Activated naive CD8-positive, alpha-beta T cell treated with anti-CD3 and anti-CD28 coated beads, Interleukin-2, amount 10 ng/mL, durations not matched to agents 7 days and 5 days (primary cell): ENCODE results near the gene LHPP. TPM values are rescaled to one million over a fixed set of nuclear protein-coding genes. Genes with fewer than 3 reads are reported as not detected.

Experiments
- ATAC-seq: fragments of 150-1000 bp; cut with Tn5 transposase; one replicate; pipeline ENCODE4 v1.10.0; 2021; ENCODE audit warnings: low read depth, moderate library complexity
- POLR2A ChIA-PET: fragments of 350-600 bp; sonication (Branson Sonifier 250); formaldehyde crosslinking; loops from one replicate; lab custom pipeline; 2021; ENCODE audit warnings: antibody characterized with exemption; lab: Charles Lee
- DNase-seq: peaks from one replicate; pipeline ENCODE4 v3.0.0; 2021
- H3K27ac Mint-ChIP-seq: one replicate; pipeline ENCODE4 v1.8.0; 2022; ENCODE audit warnings: mild to moderate bottlenecking, mixed read lengths
- H3K27me3 Mint-ChIP-seq: one replicate; pipeline ENCODE4 v1.8.0; 2022; ENCODE audit warnings: mild to moderate bottlenecking, moderate library complexity, mixed read lengths
- H3K36me3 Mint-ChIP-seq: one replicate; pipeline ENCODE4 v1.8.0; 2021; ENCODE audit warnings: mild to moderate bottlenecking, mixed read lengths
- H3K4me1 Mint-ChIP-seq: one replicate; pipeline ENCODE4 v1.8.0; 2021; ENCODE audit warnings: mixed read lengths
- H3K4me3 Mint-ChIP-seq: one replicate; pipeline ENCODE4 v1.8.0; 2022; ENCODE audit warnings: mild to moderate bottlenecking, moderate library complexity, mixed read lengths
- H3K9me3 Mint-ChIP-seq: one replicate; pipeline ENCODE4 v1.8.0; 2021; ENCODE audit warnings: mixed read lengths
- total RNA-seq, 2 experiments: library from RNA; stranded (reverse); gene quantifications; one replicate each; pipeline ENCODE4 v1.2.3, GENCODE V29; 2021

LHPP gene
- total RNA-seq, 2 experiments from 2014 or later: 21.4 to 24.3 TPM

- H3K4me1 Mint-ChIP-seq: no peaks in the 10 kb centered on the region
- H3K27ac Mint-ChIP-seq: no peak overlapping the region
- H3K4me3 Mint-ChIP-seq: no peak overlapping the region
- H3K9me3 Mint-ChIP-seq: peaks cover 2% of the 10 kb centered on the region
- no peaks in the 10 kb centered on the region for H3K27me3 Mint-ChIP-seq
- peaks cover 2% of the 10 kb centered on the region for H3K36me3 Mint-ChIP-seq
- DNase-seq: no peak
- no peak for ATAC-seq
- POLR2A ChIA-PET: no interaction called here
Observed at GRCh38 chr10:124484031-124484430, 22.4 kb downstream of the LHPP start.

GRCh38 chr10:124484661-124485060 is 23.0 kb downstream of the LHPP start:
- POLR2A ChIA-PET: no interaction called here
- ATAC-seq (no peak), DNase-seq (no peak)
- Mint-ChIP-seq H3K36me3 (peaks cover 2% of the 10 kb centered on the region), H3K4me1 (no peaks in the 10 kb centered on the region), H3K27me3 (no peaks in the 10 kb centered on the region), H3K4me3 (no peak overlapping the region), H3K27ac (no peak overlapping the region), H3K9me3 (peaks cover 2% of the 10 kb centered on the region)

- peaks cover 2% of the 10 kb centered on the region for H3K9me3 Mint-ChIP-seq
- DNase-seq (no peak), ATAC-seq (no peak)
- no peaks in the 10 kb centered on the region for H3K4me1 Mint-ChIP-seq
- H3K27ac Mint-ChIP-seq: no peak overlapping the region
- peaks cover 2% of the 10 kb centered on the region for H3K36me3 Mint-ChIP-seq
- H3K27me3 Mint-ChIP-seq: no peaks in the 10 kb centered on the region
- POLR2A ChIA-PET: no interaction called here
- H3K4me3 Mint-ChIP-seq: no peak overlapping the region
Observed at GRCh38 chr10:124486635-124487034, 25.0 kb downstream of the LHPP start.

GRCh38 chr10:124491105-124491504 is 29.5 kb downstream of the LHPP start:
- Mint-ChIP-seq H3K27me3 (no peaks in the 10 kb centered on the region), H3K36me3 (no peaks in the 10 kb centered on the region), H3K9me3 (peaks cover 2% of the 10 kb centered on the region), H3K4me1 (peaks cover 11% of the 10 kb centered on the region), H3K27ac (no peak overlapping the region), H3K4me3 (no peak overlapping the region)
- ATAC-seq (no peak), DNase-seq (no peak)
- POLR2A ChIA-PET: no interaction called here

- Mint-ChIP-seq H3K9me3 (no peaks in the 10 kb centered on the region), H3K4me3 (no peak overlapping the region), H3K27ac (no peak overlapping the region), H3K27me3 (no peaks in the 10 kb centered on the region), H3K4me1 (peaks cover 11% of the 10 kb centered on the region), H3K36me3 (no peaks in the 10 kb centered on the region)
- DNase-seq (no peak), ATAC-seq (no peak)
- POLR2A ChIA-PET: no interaction called here
Observed at GRCh38 chr10:124492266-124492665, 30.6 kb downstream of the LHPP start.

GRCh38 chr10:124493214-124493882 is 31.7 kb downstream of the LHPP start:
- Mint-ChIP-seq H3K27ac (no peak overlapping the region), H3K36me3 (no peaks in the 10 kb centered on the region), H3K4me1 (peaks cover 11% of the 10 kb centered on the region), H3K4me3 (peak overlapping the region; percentile 42), H3K27me3 (no peaks in the 10 kb centered on the region), H3K9me3 (no peaks in the 10 kb centered on the region)
- no peak for DNase-seq
- POLR2A ChIA-PET: interaction anchor here (0.5 kb wide), 1 partner anchor 598 kb away, joined by 3 read pairs; no protein-coding TSS in a partner anchor
- no peak for ATAC-seq

GRCh38 chr10:124494046-124494807 is 32.6 kb downstream of the LHPP start:
- peak overlapping the region; percentile 73 for H3K4me3 Mint-ChIP-seq
- no peaks in the 10 kb centered on the region for H3K36me3 Mint-ChIP-seq
- peak; percentile 45 for DNase-seq
- peak; percentile 64 for ATAC-seq
- H3K27me3 Mint-ChIP-seq: no peaks in the 10 kb centered on the region
- POLR2A ChIA-PET: no interaction called here
- H3K9me3 Mint-ChIP-seq: no peaks in the 10 kb centered on the region
- H3K27ac Mint-ChIP-seq: peak overlapping the region; percentile 87
- H3K4me1 Mint-ChIP-seq: peaks cover 11% of the 10 kb centered on the region

GRCh38 chr10:124495162-124495561 is 33.5 kb downstream of the LHPP start:
- Mint-ChIP-seq H3K27ac (no peak overlapping the region), H3K4me3 (no peak overlapping the region), H3K9me3 (no peaks in the 10 kb centered on the region), H3K4me1 (peaks cover 11% of the 10 kb centered on the region), H3K27me3 (no peaks in the 10 kb centered on the region), H3K36me3 (peaks cover 4% of the 10 kb centered on the region)
- DNase-seq: no peak
- POLR2A ChIA-PET: no interaction called here
- ATAC-seq: no peak

GRCh38 chr10:124495725-124496124 is 34.1 kb downstream of the LHPP start:
- Mint-ChIP-seq H3K27me3 (no peaks in the 10 kb centered on the region), H3K4me3 (no peak overlapping the region), H3K36me3 (peaks cover 7% of the 10 kb centered on the region), H3K27ac (no peak overlapping the region), H3K4me1 (peaks cover 11% of the 10 kb centered on the region), H3K9me3 (peaks cover under 1% of the 10 kb centered on the region)
- ATAC-seq (no peak), DNase-seq (no peak)
- POLR2A ChIA-PET: no interaction called here

DNA sequence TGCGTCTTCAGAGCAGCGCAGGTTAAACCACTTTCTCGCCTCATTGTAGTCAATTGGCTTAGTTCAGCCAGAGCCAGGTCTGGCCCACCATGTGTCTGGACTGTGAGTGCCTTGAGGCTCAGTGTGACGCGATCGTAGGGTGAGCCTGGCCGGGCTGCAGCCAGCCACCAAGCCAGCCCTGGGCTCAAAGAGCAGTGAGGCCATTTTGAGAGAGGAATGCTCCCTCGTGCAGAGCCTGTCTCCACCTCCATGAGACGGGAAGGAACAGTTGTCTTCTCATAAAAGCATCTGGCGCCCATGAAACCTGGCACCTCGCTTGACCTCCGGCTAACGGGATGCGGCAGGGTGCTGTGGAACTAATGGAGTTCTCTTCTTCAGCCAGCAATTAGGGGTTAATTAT is 34.5 kb downstream of the LHPP start:
- H3K4me3 Mint-ChIP-seq: no peak overlapping the region
- peaks cover 4% of the 10 kb centered on the region for H3K9me3 Mint-ChIP-seq
- H3K27ac Mint-ChIP-seq: no peak overlapping the region
- H3K4me1 Mint-ChIP-seq: peaks cover 11% of the 10 kb centered on the region
- POLR2A ChIA-PET: no interaction called here
- DNase-seq (no peak), ATAC-seq (no peak)
- H3K27me3 Mint-ChIP-seq: no peaks in the 10 kb centered on the region
- H3K36me3 Mint-ChIP-seq: peaks cover 12% of the 10 kb centered on the region

DNA sequence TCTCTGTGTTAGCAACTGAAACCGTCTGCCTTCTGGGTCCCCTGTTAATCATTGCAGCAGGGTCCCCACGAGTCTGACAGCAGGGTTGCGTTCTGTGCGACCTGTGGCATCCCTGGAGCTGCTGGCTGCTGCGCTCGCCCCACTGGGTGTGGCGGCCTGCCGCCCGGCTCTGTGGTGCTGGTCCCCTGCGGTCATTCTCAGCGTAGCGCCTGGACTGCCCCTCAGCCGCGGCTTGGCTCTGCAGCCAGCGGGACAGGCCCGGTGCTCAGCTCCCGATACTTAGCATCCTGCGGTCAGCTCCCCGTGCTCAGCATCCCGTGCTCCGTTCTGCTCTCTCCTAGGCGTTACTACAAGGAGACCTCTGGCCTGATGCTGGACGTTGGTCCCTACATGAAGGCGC is 35.0 kb downstream of the LHPP start:
- peaks cover 11% of the 10 kb centered on the region for H3K4me1 Mint-ChIP-seq
- no peak overlapping the region for H3K27ac Mint-ChIP-seq
- no peaks in the 10 kb centered on the region for H3K27me3 Mint-ChIP-seq
- ATAC-seq: no peak
- peaks cover 4% of the 10 kb centered on the region for H3K9me3 Mint-ChIP-seq
- POLR2A ChIA-PET: no interaction called here
- no peak overlapping the region for H3K4me3 Mint-ChIP-seq
- no peak for DNase-seq
- peaks cover 15% of the 10 kb centered on the region for H3K36me3 Mint-ChIP-seq

- POLR2A ChIA-PET: no interaction called here
- peaks cover 4% of the 10 kb centered on the region for H3K9me3 Mint-ChIP-seq
- peaks cover 17% of the 10 kb centered on the region for H3K36me3 Mint-ChIP-seq
- H3K4me1 Mint-ChIP-seq: peaks cover 11% of the 10 kb centered on the region
- H3K27ac Mint-ChIP-seq: no peak overlapping the region
- no peaks in the 10 kb centered on the region for H3K27me3 Mint-ChIP-seq
- no peak for DNase-seq
- ATAC-seq: no peak
- no peak overlapping the region for H3K4me3 Mint-ChIP-seq
Observed at GRCh38 chr10:124497196-124497881, 35.7 kb downstream of the LHPP start.

- POLR2A ChIA-PET: no interaction called here
Observed at GRCh38 chr10:124498056-124498455, 36.4 kb downstream of the LHPP start.

More at GRCh38 chr10:124498056-124498455, 36.4 kb downstream of the LHPP start:
- ATAC-seq (no peak), DNase-seq (no peak)
- Mint-ChIP-seq H3K27ac (no peak overlapping the region), H3K27me3 (no peaks in the 10 kb centered on the region), H3K4me3 (no peak overlapping the region), H3K4me1 (peaks cover 11% of the 10 kb centered on the region), H3K36me3 (peaks cover 17% of the 10 kb centered on the region), H3K9me3 (peaks cover 4% of the 10 kb centered on the region)
